Fibroblast of pulmonary artery (primary cell): Measurements from ENCODE around the gene MRGPRX2.

Experiments used
- DNase-seq: peaks from one replicate; pipeline ENCODE4 v3.0.0-alpha.2; 2010; ENCODE audit warnings: low read depth
- H3K4me3 ChIP-seq: replicated peaks from 2 replicates; pipeline ENCODE4 v1.5.1; 2011; ENCODE audit warnings: low read depth, mild to moderate bottlenecking, control low read depth, low read length, moderate library complexity
- CTCF ChIP-seq: IDR thresholded peaks from 2 replicates; pipeline ENCODE4 v1.5.1; 2011; ENCODE audit warnings: mild to moderate bottlenecking, control low read depth, low read length, inconsistent platforms; ENCODE audit errors: missing control alignments

MRGPRX2 gene

GRCh38 chr11:19060629-19061028 is at the start of gene MRGPRX2:
MRGPRX2 (minus strand) TSS chr11:19060717; CDS start chr11:19056402, 4,315 bp downstream.
- peak; percentile 7 for DNase-seq
- TF ChIP-seq CTCF: no peak
- no peak within 1 kb of the TSS for H3K4me3 ChIP-seq

GRCh38 chr11:19110295-19110694 is 49.8 kb upstream of the MRGPRX2 start:
- DNase-seq: no peak
- TF ChIP-seq CTCF: no peak
- H3K4me3 ChIP-seq: no peak overlapping the region

- no peak for TF ChIP-seq CTCF
- DNase-seq: no peak
- H3K4me3 ChIP-seq: no peak overlapping the region
These were observed 46.6 kb upstream of the MRGPRX2 start for GRCh38 chr11:19107125-19107524.

- DNase-seq: no peak
- TF ChIP-seq CTCF: no peak
- H3K4me3 ChIP-seq: no peak overlapping the region
These were observed 44.5 kb upstream of the MRGPRX2 start for GRCh38 chr11:19105011-19105410.

GRCh38 chr11:19102521-19102900 is 42.0 kb upstream of the MRGPRX2 start:
- H3K4me3 ChIP-seq: no peak overlapping the region
- no peak for TF ChIP-seq CTCF
- DNase-seq: no peak

- TF ChIP-seq CTCF: no peak
- no peak overlapping the region for H3K4me3 ChIP-seq
- DNase-seq: no peak
These were observed 41.4 kb upstream of the MRGPRX2 start for GRCh38 chr11:19101796-19102520.

- H3K4me3 ChIP-seq: no peak overlapping the region
- TF ChIP-seq CTCF: no peak
- DNase-seq: no peak
These were observed 40.4 kb upstream of the MRGPRX2 start for GRCh38 chr11:19100885-19101284.
